ENCODE results near the gene SLC38A10.

- TF ChIP-seq POLR2A (IDR thresholded peaks at IDR 0.05; ENCODE audit: low read length) (no peak), GATA1 (IDR thresholded peaks at IDR 0.05; ENCODE audit: low read depth, low read length) (no peak)
These were observed 54.3 kb downstream of the SLC38A10 start for GRCh38 chr17:81240761-81241160.
